K562 (cell line): ENCODE data around the gene IGLL1. TPM values are rescaled to one million over a fixed set of nuclear protein-coding genes. Genes with fewer than 3 reads are reported as not detected.

Source experiments
- ATF7 ChIP-seq: fragments of 450-650 bp; IDR thresholded peaks from 2 replicates; pipeline ENCODE4 v1.7.1; 2014; ENCODE audit warnings: mild to moderate bottlenecking, moderate library complexity
- CBX3 ChIP-seq, 2 experiments: IDR thresholded peaks; 1 replicate in 1 of 2; 2 replicates in 1 of 2; pipeline ENCODE4 v1.6.1; 2012; ENCODE audit warnings: inconsistent platforms in 2 of 2, low read length in 2 of 2, borderline replicate concordance in 1 of 2, control low read depth in 1 of 2
- CREB1 ChIP-seq, 2 experiments: sonication (generic) in 1 of 2; formaldehyde crosslinking in 1 of 2; IDR thresholded peaks; 2 replicates each; pipeline versions ENCODE4 v1.6.1 to v1.8.0; 2012 to 2022; ENCODE audit warnings: inconsistent platforms in 1 of 2, mild to moderate bottlenecking in 1 of 2, missing genetic modification reagents in 1 of 2, moderate library complexity in 1 of 2
- CREM ChIP-seq: IDR thresholded peaks from 2 replicates; pipeline ENCODE4 v1.6.1; 2014; ENCODE audit warnings: antibody characterized with exemption, low read depth
- DACH1 ChIP-seq: fragments of 450-650 bp; IDR thresholded peaks from 2 replicates; pipeline ENCODE4 v1.6.1; 2018; ENCODE audit not compliant: partially characterized antibody
- DNMT1 ChIP-seq: fragments of 450-650 bp; IDR thresholded peaks from 2 replicates; pipeline ENCODE4 v1.6.1; 2016; ENCODE audit warnings: antibody characterized with exemption, mild to moderate bottlenecking
- EHMT2 ChIP-seq: fragments of 450-650 bp; IDR thresholded peaks from 2 replicates; pipeline ENCODE4 v1.6.1; 2018; ENCODE audit warnings: antibody characterized with exemption
- FOXP1 ChIP-seq: sonication (generic); formaldehyde crosslinking; IDR thresholded peaks from 2 replicates; pipeline ENCODE4 v1.8.0; 2022; ENCODE audit warnings: mild to moderate bottlenecking, missing genetic modification reagents
- FUS ChIP-seq: fragments of 200-400 bp; formaldehyde crosslinking; optimal IDR thresholded peaks from 2 replicates; pipeline ENCODE3; 2017; ENCODE audit warnings: low read depth, low read length
- HCFC1 ChIP-seq: IDR thresholded peaks from 2 replicates; pipeline ENCODE4 v1.6.1; 2012; ENCODE audit warnings: low read depth, low read length, improper control_type of control experiment
- MTF1 ChIP-seq: fragments of 250-450 bp; sonication (Bioruptor Pico); IDR thresholded peaks from 2 replicates; pipeline ENCODE4 v1.9.0; 2021; ENCODE audit warnings: moderate library complexity, mild to moderate bottlenecking, inconsistent platforms, borderline replicate concordance
- NFE2L1 ChIP-seq: fragments of 450-650 bp; IDR thresholded peaks from 2 replicates; pipeline ENCODE4 v1.6.1; 2016; ENCODE audit warnings: missing genetic modification characterization, low read depth, mild to moderate bottlenecking, missing compliant biosample characterization, moderate library complexity, borderline replicate concordance
- NFIX ChIP-seq: fragments of 250-450 bp; sonication (Bioruptor Pico); IDR thresholded peaks from 2 replicates; pipeline ENCODE4 v1.4.0; 2020; ENCODE audit warnings: low read depth, mild to moderate bottlenecking, moderate library complexity
- POLR2AphosphoS5 ChIP-seq: IDR thresholded peaks from 2 replicates; pipeline ENCODE4 v1.6.1; 2011; ENCODE audit warnings: mild to moderate bottlenecking, low read depth, low read length, moderate library complexity; ENCODE audit not compliant: control insufficient read depth, insufficient read depth
- RAD51 ChIP-seq: fragments of 450-650 bp; IDR thresholded peaks from 2 replicates; pipeline ENCODE4 v1.7.1; 2016; ENCODE audit warnings: low read depth, mild to moderate bottlenecking, borderline replicate concordance
- RB1 ChIP-seq: fragments of 450-650 bp; IDR thresholded peaks from 2 replicates; pipeline ENCODE4 v1.6.1; 2017; ENCODE audit warnings: low read depth, mild to moderate bottlenecking
- RBM34 ChIP-seq: fragments of 200-400 bp; formaldehyde crosslinking; IDR thresholded peaks from 2 replicates; pipeline ENCODE4 v1.6.1; 2018; ENCODE audit warnings: low read length, borderline replicate concordance; ENCODE audit not compliant: insufficient read depth
- SETDB1 ChIP-seq: IDR thresholded peaks from one replicate; pipeline ENCODE4 v1.6.1; 2012; ENCODE audit warnings: low read length, control low read depth, inconsistent platforms
- SNIP1 ChIP-seq: fragments of 450-650 bp; IDR thresholded peaks from 2 replicates; pipeline ENCODE4 v1.7.1; 2017; ENCODE audit warnings: low read depth, mild to moderate bottlenecking
- STAG1 ChIP-seq: sonication (generic); formaldehyde crosslinking; IDR thresholded peaks from 2 replicates; pipeline ENCODE4 v1.5.0; 2020; ENCODE audit warnings: missing genetic modification reagents, borderline replicate concordance
- ZC3H8 ChIP-seq: fragments of 450-650 bp; IDR thresholded peaks from 2 replicates; pipeline ENCODE4 v1.6.1; 2017
- ZFP30 ChIP-seq: fragments of 250-450 bp; sonication (Bioruptor Pico); IDR thresholded peaks from 2 replicates; pipeline ENCODE4 v1.8.0; 2022; ENCODE audit warnings: moderate library complexity, mild to moderate bottlenecking, inconsistent platforms, borderline replicate concordance
- ZNF24 ChIP-seq: fragments of 450-650 bp; IDR thresholded peaks from 2 replicates; pipeline ENCODE4 v1.6.1; 2016
- ZNF263 ChIP-seq: sonication (generic); formaldehyde crosslinking; IDR thresholded peaks from 2 replicates; pipeline ENCODE4 v1.8.0; 2022; ENCODE audit warnings: mild to moderate bottlenecking, missing genetic modification reagents, borderline replicate concordance
- ZNF347 ChIP-seq: fragments of 450-650 bp; formaldehyde crosslinking; IDR thresholded peaks from 2 replicates; pipeline ENCODE4 v1.4.0; 2020; ENCODE audit warnings: low read depth, mild to moderate bottlenecking, moderate library complexity
- ZNF384 ChIP-seq: IDR thresholded peaks from 2 replicates; pipeline ENCODE4 v1.6.1; 2012; ENCODE audit warnings: low read depth, low read length, improper control_type of control experiment
- ZNF507 ChIP-seq: conservative IDR thresholded peaks from 2 replicates; pipeline ENCODE4 v1.6.1; 2017; ENCODE audit warnings: missing genetic modification characterization, missing compliant biosample characterization
- ZNF584 ChIP-seq: fragments of 200-800 bp; sonication (Bioruptor generic); IDR thresholded peaks from 2 replicates; pipeline ENCODE4 v1.6.1; 2016; ENCODE audit warnings: low read depth, mild to moderate bottlenecking, missing genetic modification characterization, missing compliant biosample characterization
- ZNF695 ChIP-seq: fragments of 450-650 bp; formaldehyde crosslinking; IDR thresholded peaks from 2 replicates; pipeline ENCODE4 v1.4.0; 2020; ENCODE audit warnings: mild to moderate bottlenecking, moderate library complexity
- polyA plus RNA-seq, 8 experiments: library from polyadenylated mRNA; depleted of rRNA in 4 of 8; stranded (reverse) in 5 of 8; unstranded in 3 of 8; fragments of >200 nt; fragmentation: Nextera tagmentation in 2 of 8; fragmentation: Illumina TruSeq in 1 of 8; extraction: Ambion mirVana in 2 of 8; extraction: Trizol in 1 of 8; gene quantifications; 2 replicates each; pipeline versions ENCODE4 v1.2.1 to v1.2.3, GENCODE V29; 2011 to 2014; ENCODE audit warnings: inconsistent platforms in 1 of 8, missing spikeins in 1 of 8
- total RNA-seq, 7 experiments: library from RNA; depleted of rRNA in 6 of 7; stranded (reverse); fragments of >200 nt in 6 of 7; fragmentation: Illumina TruSeq in 2 of 7; extraction: Trizol in 2 of 7; gene quantifications; 2 replicates each; pipeline versions ENCODE4 v1.2.1 to v1.2.3, GENCODE V29; 2011 to 2021; ENCODE audit warnings: low replicate concordance in 1 of 7
- TF ChIP-seq, protein P1 (sequence below): IDR thresholded peaks from 2 replicates; pipeline ENCODE4 v1.6.1; 2011; ENCODE audit not compliant: insufficient read length; ENCODE audit errors: extremely low read depth
- TF ChIP-seq, protein P2 (sequence below): fragments of 450-650 bp; IDR thresholded peaks from 2 replicates; pipeline ENCODE4 v1.6.1; 2016; ENCODE audit warnings: missing biosample characterization, missing genetic modification characterization

IGLL1 gene
- total and polyA plus RNA-seq, 9 of the 15 experiments (the other 6 are each of a cell fraction or from before 2014, with no cell fraction given), result 0.10 to 0.32 (median 0.20) TPM; not detected in 6

DNA sequence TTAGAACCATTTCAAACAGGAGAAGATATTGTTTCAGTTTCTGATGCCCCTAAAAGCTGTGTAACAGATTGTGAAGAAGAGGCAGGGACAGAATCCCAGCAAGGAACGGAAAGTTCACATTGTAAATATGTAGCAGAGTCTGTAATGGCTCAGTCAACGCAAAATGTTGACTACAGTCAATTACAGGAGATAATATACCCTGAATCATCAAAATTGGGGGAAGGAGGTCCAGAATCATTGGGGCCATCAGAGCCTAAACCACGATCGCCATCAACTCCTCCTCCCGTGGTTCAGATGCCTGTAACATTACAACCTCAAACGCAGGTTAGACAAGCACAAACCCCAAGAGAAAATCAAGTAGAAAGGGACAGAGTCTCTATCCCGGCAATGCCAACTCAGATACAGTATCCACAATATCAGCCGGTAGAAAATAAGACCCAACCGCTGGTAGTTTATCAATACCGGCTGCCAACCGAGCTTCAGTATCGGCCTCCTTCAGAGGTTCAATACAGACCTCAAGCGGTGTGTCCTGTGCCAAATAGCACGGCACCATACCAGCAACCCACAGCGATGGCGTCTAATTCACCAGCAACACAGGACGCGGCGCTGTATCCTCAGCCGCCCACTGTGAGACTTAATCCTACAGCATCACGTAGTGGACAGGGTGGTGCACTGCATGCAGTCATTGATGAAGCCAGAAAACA, 40.8 kb downstream of the IGLL1 start (continued):
- no peak for TF ChIP-seq FUS
- TF ChIP-seq FOXP1, result no peak
- TF ChIP-seq ZNF584 (CRISPR knock-in tag), result no peak
- no peak for TF ChIP-seq CBX3 (IDR thresholded peaks at IDR 0.05; ENCODE audit: borderline replicate concordance in 1 of 2, low read length in 2 of 2)
- no peak for TF ChIP-seq ZNF695 (CRISPR knock-in tag)
- TF ChIP-seq SETDB1, result no peak
- no peak for TF ChIP-seq RBM34
- no peak for TF ChIP-seq SNIP1
- TF ChIP-seq DNMT1, result no peak
- TF ChIP-seq ZNF507 (tag), result no peak
- TF ChIP-seq CREB1 (IDR thresholded peaks at IDR 0.05), result no peak
- TF ChIP-seq CREB1 (CRISPR knock-in tag; IDR thresholded peaks at IDR 0.05), result no peak
- TF ChIP-seq DACH1, result no peak
- TF ChIP-seq EHMT2, result no peak
- TF ChIP-seq, protein P1, sequence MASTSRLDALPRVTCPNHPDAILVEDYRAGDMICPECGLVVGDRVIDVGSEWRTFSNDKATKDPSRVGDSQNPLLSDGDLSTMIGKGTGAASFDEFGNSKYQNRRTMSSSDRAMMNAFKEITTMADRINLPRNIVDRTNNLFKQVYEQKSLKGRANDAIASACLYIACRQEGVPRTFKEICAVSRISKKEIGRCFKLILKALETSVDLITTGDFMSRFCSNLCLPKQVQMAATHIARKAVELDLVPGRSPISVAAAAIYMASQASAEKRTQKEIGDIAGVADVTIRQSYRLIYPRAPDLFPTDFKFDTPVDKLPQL, result no peak
- TF ChIP-seq, protein P2, sequence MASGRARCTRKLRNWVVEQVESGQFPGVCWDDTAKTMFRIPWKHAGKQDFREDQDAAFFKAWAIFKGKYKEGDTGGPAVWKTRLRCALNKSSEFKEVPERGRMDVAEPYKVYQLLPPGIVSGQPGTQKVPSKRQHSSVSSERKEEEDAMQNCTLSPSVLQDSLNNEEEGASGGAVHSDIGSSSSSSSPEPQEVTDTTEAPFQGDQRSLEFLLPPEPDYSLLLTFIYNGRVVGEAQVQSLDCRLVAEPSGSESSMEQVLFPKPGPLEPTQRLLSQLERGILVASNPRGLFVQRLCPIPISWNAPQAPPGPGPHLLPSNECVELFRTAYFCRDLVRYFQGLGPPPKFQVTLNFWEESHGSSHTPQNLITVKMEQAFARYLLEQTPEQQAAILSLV (tag), result no peak
- TF ChIP-seq ZNF263 (CRISPR knock-in tag), result peak; percentile 58; the same call in 1 of the 2 replicates
- TF ChIP-seq STAG1 (CRISPR knock-in tag), result peak; percentile 55; the same call in 1 of the 2 replicates
- TF ChIP-seq ZNF347 (CRISPR knock-in tag), result no peak
- peak; percentile 38; the same call in 1 of the 2 replicates for TF ChIP-seq ATF7
- no peak for TF ChIP-seq NFE2L1 (tag)
- TF ChIP-seq RB1, result peak; percentile 59; the same call in 1 of the 2 replicates
- no peak for TF ChIP-seq RAD51
- 0 out of 2 replicates have a peak, but pooled peaks have one; percentile 22 for TF ChIP-seq ZNF24
- no peak for TF ChIP-seq ZC3H8
- TF ChIP-seq MTF1, result no peak
- TF ChIP-seq POLR2AphosphoS5, result no peak
- TF ChIP-seq ZFP30 (CRISPR knock-in tag), result no peak
- no peak for TF ChIP-seq ZNF384
- peak; percentile 58 for TF ChIP-seq CREM
- no peak for TF ChIP-seq HCFC1
- TF ChIP-seq NFIX (CRISPR knock-in tag), result no peak
